Psoas muscle (tissue), 8 donors: Measurements from ENCODE around the gene SPAG17. TPM values are rescaled to one million over a fixed set of nuclear protein-coding genes. Genes with fewer than 3 reads are reported as not detected.

ENCODE experiments used
- ATAC-seq, 4 donors: fragments of 200-7000 bp; cut with Tn5 transposase; one replicate each; pipeline ENCODE4 v1.9.1; 2020; ENCODE audit warnings: moderate library complexity in 3 of 4, mild to moderate bottlenecking in 2 of 4
- DNase-seq, 2 donors: peaks; one replicate each; pipeline ENCODE4 v3.0.0-alpha.2; 2020
- H3K27ac ChIP-seq: fragments of 200-600 bp; one replicate; pipeline ENCODE4 v1.8.0; 2022
- H3K27me3 ChIP-seq, 3 donors: fragments of 200-600 bp in 1 of 3; one replicate each; pipeline versions ENCODE4 v1.6.1 to v1.8.0; 2013 to 2022; ENCODE audit warnings: low read length in 2 of 3, mild to moderate bottlenecking in 2 of 3, moderate library complexity in 1 of 3; ENCODE audit not compliant: insufficient read depth in 3 of 3
- H3K36me3 ChIP-seq, 2 donors: fragments of 200-600 bp in 1 of 2; one replicate each; pipeline versions ENCODE4 v1.6.1 to v1.8.0; 2013 to 2022; ENCODE audit warnings: low read depth in 1 of 2, mild to moderate bottlenecking in 1 of 2, moderate library complexity in 1 of 2; ENCODE audit not compliant: insufficient read depth in 1 of 2
- H3K4me1 ChIP-seq: fragments of 200-600 bp; one replicate; pipeline ENCODE4 v1.8.0; 2022
- H3K4me3 ChIP-seq: fragments of 200-600 bp; one replicate; pipeline ENCODE4 v1.8.0; 2022; ENCODE audit warnings: mild to moderate bottlenecking
- H3K9me3 ChIP-seq: fragments of 200-600 bp; one replicate; pipeline ENCODE4 v1.8.0; 2022
- WGBS, 3 donors: extraction: QIAGEN DNeasy Blood & Tissue Kit; methylation state at CpG; one replicate each; pipeline versions ENCODE4 v1.1.6 to v1.1.7; 2013; 5-methylcytosine and 5-hydroxymethylcytosine counted together
- intact Hi-C, 2 donors: fragments of 100-400 bp; cut with DNase I; formaldehyde crosslinking; loops; one replicate each; pipeline versions ENCODE4 v1.11.0 to v1.14.2; 2022
- polyA plus RNA-seq, 3 donors: library from polyadenylated mRNA; stranded (reverse); fragments of 200-250 nt; gene quantifications; one replicate each; pipeline ENCODE4 v1.2.3, GENCODE V29; 2013
- total RNA-seq, 4 donors: library from RNA; stranded (reverse); fragmentation: NEBNext Ultra II Directional in 2 of 4; extraction: Animal tissue kit (Norgen Biotek cat#: 25700) in 2 of 4; gene quantifications; one replicate each; pipeline versions ENCODE4 v1.2.1 to v1.2.4, GENCODE V29; 2021 to 2023
- TF ChIP-seq, protein P1 (sequence below): fragments of 200-600 bp; IDR thresholded peaks from one replicate; pipeline ENCODE4 v1.8.0; 2022; ENCODE audit warnings: antibody characterized with exemption
- donor health status: healthy with polysubstance abuse.
- donor health status: DM: no; HTN: no; CAD: no; lungs with moderate emphysema.
- donor health status: Bipolar disorder and iron deficiency.
- donor health status: healthy.
- donor health status: DM: yes; HTN: yes; CAD: no.
- donor health status: DM: no; HTN: no; CAD: no.
- donor health status: DM: no; HTN: no; CAD: no.
- donor health status: DM: yes; HTN: yes; CAD: no.

SPAG17 gene
- total and polyA plus RNA-seq, 7 donors, result 0.03 to 0.46 (median 0.09) TPM; not detected in 3

GRCh38 chr1:118077331-118078045 lies 107.5 kb downstream of the SPAG17 start:
- H3K4me1 ChIP-seq, result no peaks in the 10 kb centered on the region
- 62 to 70% (median 67%) methylated on average over 2 of the region's 2 CpGs for WGBS, 3 donors
- TF ChIP-seq, protein P1, sequence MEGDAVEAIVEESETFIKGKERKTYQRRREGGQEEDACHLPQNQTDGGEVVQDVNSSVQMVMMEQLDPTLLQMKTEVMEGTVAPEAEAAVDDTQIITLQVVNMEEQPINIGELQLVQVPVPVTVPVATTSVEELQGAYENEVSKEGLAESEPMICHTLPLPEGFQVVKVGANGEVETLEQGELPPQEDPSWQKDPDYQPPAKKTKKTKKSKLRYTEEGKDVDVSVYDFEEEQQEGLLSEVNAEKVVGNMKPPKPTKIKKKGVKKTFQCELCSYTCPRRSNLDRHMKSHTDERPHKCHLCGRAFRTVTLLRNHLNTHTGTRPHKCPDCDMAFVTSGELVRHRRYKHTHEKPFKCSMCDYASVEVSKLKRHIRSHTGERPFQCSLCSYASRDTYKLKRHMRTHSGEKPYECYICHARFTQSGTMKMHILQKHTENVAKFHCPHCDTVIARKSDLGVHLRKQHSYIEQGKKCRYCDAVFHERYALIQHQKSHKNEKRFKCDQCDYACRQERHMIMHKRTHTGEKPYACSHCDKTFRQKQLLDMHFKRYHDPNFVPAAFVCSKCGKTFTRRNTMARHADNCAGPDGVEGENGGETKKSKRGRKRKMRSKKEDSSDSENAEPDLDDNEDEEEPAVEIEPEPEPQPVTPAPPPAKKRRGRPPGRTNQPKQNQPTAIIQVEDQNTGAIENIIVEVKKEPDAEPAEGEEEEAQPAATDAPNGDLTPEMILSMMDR, result peak; percentile 34
- H3K4me3 ChIP-seq, result no peak overlapping the region
- DNase-seq (no peak), ATAC-seq (no peak)
- no peak overlapping the region for H3K27ac ChIP-seq
- peaks cover 5% of the 10 kb centered on the region for H3K9me3 ChIP-seq
- intact Hi-C loops, result no loop called here
- H3K27me3 ChIP-seq, result no peaks in the 10 kb centered on the region
- H3K36me3 ChIP-seq, result no peaks in the 10 kb centered on the region

GRCh38 chr1:118075116-118075515 lies 109.9 kb downstream of the SPAG17 start:
- ATAC-seq (no peak), DNase-seq (no peak)
- 88 to 93% (median 89%) methylated on average over 3 of the region's 3 CpGs for WGBS, 3 donors
- Histone ChIP-seq H3K27ac (no peak overlapping the region), H3K36me3 (no peaks in the 10 kb centered on the region), H3K9me3 (peaks cover 5% of the 10 kb centered on the region), H3K27me3 (no peaks in the 10 kb centered on the region), H3K4me1 (no peaks in the 10 kb centered on the region), H3K4me3 (no peak overlapping the region)
- intact Hi-C loops, result no loop called here
- TF ChIP-seq, protein P1, result no peak

GRCh38 chr1:118073648-118074435 lies 111.2 kb downstream of the SPAG17 start:
- intact Hi-C loops, result no loop called here
- Histone ChIP-seq H3K27me3 (no peaks in the 10 kb centered on the region), H3K4me1 (no peaks in the 10 kb centered on the region), H3K4me3 (no peak overlapping the region), H3K27ac (no peak overlapping the region), H3K36me3 (no peaks in the 10 kb centered on the region), H3K9me3 (peaks cover 4% of the 10 kb centered on the region)
- ATAC-seq (peak in 2 of 4 donors; percentile 55 to 70), DNase-seq (no peak)
- TF ChIP-seq, protein P1, result no peak
- 44 to 49% (median 46%) methylated on average over 9 of the region's 9 CpGs for WGBS, 3 donors

- Histone ChIP-seq H3K27ac (no peak overlapping the region), H3K4me3 (no peak overlapping the region), H3K9me3 (no peaks in the 10 kb centered on the region), H3K27me3 (no peaks in the 10 kb centered on the region), H3K36me3 (no peaks in the 10 kb centered on the region), H3K4me1 (no peaks in the 10 kb centered on the region)
- ATAC-seq, result no peak
- no peak for DNase-seq
- 51 to 76% (median 73%) methylated on average over 2 of the region's 2 CpGs for WGBS, 3 donors
- intact Hi-C loops, result no loop called here
- TF ChIP-seq, protein P1, result no peak
Measured at GRCh38 chr1:118049981-118050380, 135.0 kb downstream of the SPAG17 start.
